HG03558 (cell line): ENCODE measurements around the gene PRKCA.

Experiments
- ATAC-seq: cut with Tn5 transposase; IDR thresholded peaks from one replicate; pipeline ENCODE4 v1.9.1; 2021; ENCODE audit warnings: moderate number of reproducible peaks; ENCODE audit not compliant: unreplicated experiment; ENCODE audit errors: extremely low read depth

Gene PRKCA

GRCh38 chr17:66740226-66740625, 437.8 kb downstream of the PRKCA start:
- no peak for ATAC-seq

GRCh38 chr17:66743511-66743910, 441.1 kb downstream of the PRKCA start:
- no peak for ATAC-seq

GRCh38 chr17:66746736-66747135, 444.3 kb downstream of the PRKCA start:
- no peak for ATAC-seq

GRCh38 chr17:66747578-66748275, 445.3 kb downstream of the PRKCA start:
- no peak for ATAC-seq

GRCh38 chr17:66748578-66748977, 446.2 kb downstream of the PRKCA start:
- no peak for ATAC-seq

GRCh38 chr17:66749217-66749832, 446.9 kb downstream of the PRKCA start:
- ATAC-seq: no peak

GRCh38 chr17:66750116-66750515, 447.7 kb downstream of the PRKCA start:
- ATAC-seq: no peak

GRCh38 chr17:66750781-66751543, 448.5 kb downstream of the PRKCA start:
- no peak for ATAC-seq

GRCh38 chr17:66751771-66752170, 449.4 kb downstream of the PRKCA start:
- ATAC-seq: no peak

GRCh38 chr17:66752411-66752810, 450.0 kb downstream of the PRKCA start:
- no peak for ATAC-seq

GRCh38 chr17:66753126-66753920, 450.9 kb downstream of the PRKCA start:
- ATAC-seq: no peak

- no peak for ATAC-seq
These were observed 452.9 kb downstream of the PRKCA start for GRCh38 chr17:66755101-66755943.

- no peak for ATAC-seq
These were observed 453.5 kb downstream of the PRKCA start for GRCh38 chr17:66755944-66756290.

- no peak for ATAC-seq
These were observed 457.9 kb downstream of the PRKCA start for GRCh38 chr17:66760324-66760723.

GRCh38 chr17:66762276-66762675, 459.9 kb downstream of the PRKCA start:
- no peak for ATAC-seq

- no peak for ATAC-seq
These were observed 460.6 kb downstream of the PRKCA start for GRCh38 chr17:66763056-66763455.

GRCh38 chr17:66764506-66764905, 462.1 kb downstream of the PRKCA start:
- ATAC-seq: no peak

GRCh38 chr17:66767154-66767933, 464.9 kb downstream of the PRKCA start:
- no peak for ATAC-seq

- no peak for ATAC-seq
These were observed 467.5 kb downstream of the PRKCA start for GRCh38 chr17:66769911-66770310.
